Activated naive CD4-positive, alpha-beta T cell treated with anti-CD3 and anti-CD28 coated beads for 36 hours (primary cell): ENCODE data around the gene SERPINB10. TPM values are rescaled to one million over a fixed set of nuclear protein-coding genes. Genes with fewer than 3 reads are reported as not detected.

Experiments used
- CTCF ChIA-PET: fragments of 350-600 bp; sonication (Branson Sonifier 250); formaldehyde crosslinking; loops from one replicate; lab custom pipeline; 2021; ENCODE audit warnings: antibody characterized with exemption; lab: Charles Lee
- DNase-seq: peaks from one replicate; pipeline ENCODE4 v3.0.0-alpha.2; 2020
- H3K27ac Mint-ChIP-seq: one replicate; pipeline ENCODE4 v1.8.0; 2021; ENCODE audit warnings: mild to moderate bottlenecking, mixed read lengths
- H3K27me3 Mint-ChIP-seq: one replicate; pipeline ENCODE4 v1.8.0; 2021; ENCODE audit warnings: low read depth, mixed read lengths
- H3K36me3 Mint-ChIP-seq: one replicate; pipeline ENCODE4 v1.8.0; 2021; ENCODE audit warnings: low read depth, mixed read lengths
- H3K4me1 Mint-ChIP-seq: one replicate; pipeline ENCODE4 v1.8.0; 2021; ENCODE audit warnings: low read depth, mixed read lengths
- H3K4me3 Mint-ChIP-seq: one replicate; pipeline ENCODE4 v1.8.0; 2021; ENCODE audit warnings: mild to moderate bottlenecking, moderate library complexity, mixed read lengths
- H3K9me3 Mint-ChIP-seq: one replicate; pipeline ENCODE4 v1.8.0; 2021; ENCODE audit warnings: mixed read lengths
- intact Hi-C: fragments of 100-400 bp; cut with micrococcal nuclease; formaldehyde crosslinking; loops from one replicate; pipeline ENCODE4 v1.15.1; 2023
- total RNA-seq, 2 experiments: library from RNA; stranded (reverse); gene quantifications; one replicate each; pipeline ENCODE4 v1.2.3, GENCODE V29; 2021

SERPINB10 gene
- total RNA-seq, 2 experiments from 2014 or later: not detected

GRCh38 chr18:63960891-63961290 lies 53.1 kb downstream of the SERPINB10 start:
- intact Hi-C loops: no loop called here
- H3K27me3 Mint-ChIP-seq: peaks cover 21% of the 10 kb centered on the region
- no peak for DNase-seq
- CTCF ChIA-PET: interaction anchor here (1.4 to 5.7 kb wide), 2 partner anchors 14 to 48 kb away, joined by 4 to 55 read pairs; no protein-coding TSS in a partner anchor
- H3K4me1 Mint-ChIP-seq: peaks cover 13% of the 10 kb centered on the region
- no peak overlapping the region for H3K4me3 Mint-ChIP-seq
- H3K9me3 Mint-ChIP-seq: no peaks in the 10 kb centered on the region
- H3K27ac Mint-ChIP-seq: no peak overlapping the region
- H3K36me3 Mint-ChIP-seq: peaks cover 2% of the 10 kb centered on the region

DNA sequence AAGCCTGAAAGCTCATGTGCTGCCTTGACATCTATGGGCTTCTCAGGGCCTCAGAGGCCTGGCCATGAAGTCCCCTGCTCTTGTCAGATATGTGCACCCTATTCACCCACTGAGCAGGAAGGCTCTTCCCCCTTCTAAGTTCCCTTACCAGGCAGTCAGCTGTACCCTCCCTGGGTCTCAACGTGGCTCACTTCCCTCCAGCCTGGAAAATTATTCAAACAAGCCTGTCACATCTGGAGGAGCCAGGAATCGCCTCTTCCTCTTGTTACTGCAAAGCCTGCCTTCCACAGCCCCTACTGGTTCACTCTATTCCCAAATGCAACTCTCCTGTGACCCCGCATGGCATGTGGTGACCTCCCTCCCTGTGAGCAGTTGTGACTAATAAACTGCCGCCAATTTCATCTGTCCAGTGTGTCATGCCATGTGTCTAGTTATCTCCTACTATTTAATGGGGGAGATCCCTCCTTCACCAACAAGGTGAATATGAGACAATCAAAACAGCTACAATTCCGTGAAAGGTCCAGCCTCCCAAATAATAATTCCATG lies 53.8 kb downstream of the SERPINB10 start:
- no peak overlapping the region for H3K4me3 Mint-ChIP-seq
- peaks cover 13% of the 10 kb centered on the region for H3K4me1 Mint-ChIP-seq
- peaks cover 18% of the 10 kb centered on the region for H3K27me3 Mint-ChIP-seq
- no peaks in the 10 kb centered on the region for H3K9me3 Mint-ChIP-seq
- no peak for DNase-seq
- CTCF ChIA-PET: interaction anchor here (0.9 to 5.7 kb wide), 4 partner anchors 8 to 64 kb away, joined by 3 to 55 read pairs (median 20); no protein-coding TSS in a partner anchor
- H3K27ac Mint-ChIP-seq: no peak overlapping the region
- H3K36me3 Mint-ChIP-seq: no peaks in the 10 kb centered on the region
- intact Hi-C loops: no loop called here

DNA sequence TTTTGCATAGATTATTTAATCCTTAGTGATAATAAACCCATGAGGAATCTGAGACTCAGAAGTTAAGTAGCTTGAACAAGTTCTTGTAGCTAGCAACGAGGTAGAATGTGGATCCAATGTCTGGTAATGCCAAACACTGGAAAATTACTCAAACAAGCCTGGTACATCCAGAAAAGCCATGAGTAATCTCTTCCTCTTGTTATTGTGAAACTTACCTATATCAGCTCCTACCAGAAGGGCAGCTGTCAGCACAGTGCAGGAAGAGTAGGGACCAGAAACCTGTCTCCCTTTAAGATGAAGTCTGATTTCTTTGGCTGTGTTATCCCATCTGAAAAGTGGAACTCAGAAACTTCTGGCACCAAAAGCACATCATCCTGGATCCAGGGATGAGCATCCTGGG lies 54.4 kb downstream of the SERPINB10 start:
- no peak overlapping the region for H3K27ac Mint-ChIP-seq

GRCh38 chr18:63963615-63964256 lies 56.0 kb downstream of the SERPINB10 start:
- H3K9me3 Mint-ChIP-seq: no peaks in the 10 kb centered on the region
- CTCF ChIA-PET: interaction anchor here (0.7 to 5.7 kb wide), 22 partner anchors 9 to 453 kb away, joined by 3 to 55 read pairs (median 4); no protein-coding TSS in a partner anchor
- H3K36me3 Mint-ChIP-seq: no peaks in the 10 kb centered on the region
- no peak overlapping the region for H3K4me3 Mint-ChIP-seq
- H3K4me1 Mint-ChIP-seq: peaks cover 16% of the 10 kb centered on the region
- no peak overlapping the region for H3K27ac Mint-ChIP-seq
- DNase-seq: peak; percentile 70
- H3K27me3 Mint-ChIP-seq: peaks cover 11% of the 10 kb centered on the region
- intact Hi-C loops: loop anchor here (1.0 kb wide), 4 partner anchors 12 to 31 kb away; no protein-coding TSS in a partner anchor

More for the DNA sequence above, 54.4 kb downstream of the SERPINB10 start:
- H3K4me1 Mint-ChIP-seq: peaks cover 13% of the 10 kb centered on the region
- CTCF ChIA-PET: interaction anchor here (0.9 to 5.7 kb wide), 8 partner anchors 8 to 65 kb away, joined by 3 to 55 read pairs (median 9); no protein-coding TSS in a partner anchor
- no peaks in the 10 kb centered on the region for H3K36me3 Mint-ChIP-seq
- no peak for DNase-seq
- H3K9me3 Mint-ChIP-seq: no peaks in the 10 kb centered on the region
- peaks cover 14% of the 10 kb centered on the region for H3K27me3 Mint-ChIP-seq
- no peak overlapping the region for H3K4me3 Mint-ChIP-seq
- intact Hi-C loops: no loop called here

GRCh38 chr18:63964908-63965307 lies 57.1 kb downstream of the SERPINB10 start:
- H3K9me3 Mint-ChIP-seq: no peaks in the 10 kb centered on the region
- DNase-seq: no peak
- H3K4me3 Mint-ChIP-seq: no peak overlapping the region
- intact Hi-C loops: no loop called here
- H3K4me1 Mint-ChIP-seq: peaks cover 26% of the 10 kb centered on the region
- H3K27ac Mint-ChIP-seq: no peak overlapping the region
- H3K36me3 Mint-ChIP-seq: peaks cover 4% of the 10 kb centered on the region
- peaks cover 4% of the 10 kb centered on the region for H3K27me3 Mint-ChIP-seq
- CTCF ChIA-PET: interaction anchor here (0.6 to 5.7 kb wide), 7 partner anchors 10 to 30 kb away, joined by 3 to 55 read pairs (median 11); no protein-coding TSS in a partner anchor

GRCh38 chr18:63965716-63966330 lies 58.1 kb downstream of the SERPINB10 start:
- Mint-ChIP-seq H3K36me3 (peaks cover 4% of the 10 kb centered on the region), H3K27ac (no peak overlapping the region), H3K9me3 (no peaks in the 10 kb centered on the region), H3K4me1 (peaks cover 30% of the 10 kb centered on the region), H3K4me3 (no peak overlapping the region), H3K27me3 (no peaks in the 10 kb centered on the region)
- DNase-seq: no peak
- intact Hi-C loops: no loop called here
- CTCF ChIA-PET: interaction anchor here (0.6 to 3.7 kb wide), 2 partner anchors 14 to 31 kb away, joined by 3 to 20 read pairs; no protein-coding TSS in a partner anchor

DNA sequence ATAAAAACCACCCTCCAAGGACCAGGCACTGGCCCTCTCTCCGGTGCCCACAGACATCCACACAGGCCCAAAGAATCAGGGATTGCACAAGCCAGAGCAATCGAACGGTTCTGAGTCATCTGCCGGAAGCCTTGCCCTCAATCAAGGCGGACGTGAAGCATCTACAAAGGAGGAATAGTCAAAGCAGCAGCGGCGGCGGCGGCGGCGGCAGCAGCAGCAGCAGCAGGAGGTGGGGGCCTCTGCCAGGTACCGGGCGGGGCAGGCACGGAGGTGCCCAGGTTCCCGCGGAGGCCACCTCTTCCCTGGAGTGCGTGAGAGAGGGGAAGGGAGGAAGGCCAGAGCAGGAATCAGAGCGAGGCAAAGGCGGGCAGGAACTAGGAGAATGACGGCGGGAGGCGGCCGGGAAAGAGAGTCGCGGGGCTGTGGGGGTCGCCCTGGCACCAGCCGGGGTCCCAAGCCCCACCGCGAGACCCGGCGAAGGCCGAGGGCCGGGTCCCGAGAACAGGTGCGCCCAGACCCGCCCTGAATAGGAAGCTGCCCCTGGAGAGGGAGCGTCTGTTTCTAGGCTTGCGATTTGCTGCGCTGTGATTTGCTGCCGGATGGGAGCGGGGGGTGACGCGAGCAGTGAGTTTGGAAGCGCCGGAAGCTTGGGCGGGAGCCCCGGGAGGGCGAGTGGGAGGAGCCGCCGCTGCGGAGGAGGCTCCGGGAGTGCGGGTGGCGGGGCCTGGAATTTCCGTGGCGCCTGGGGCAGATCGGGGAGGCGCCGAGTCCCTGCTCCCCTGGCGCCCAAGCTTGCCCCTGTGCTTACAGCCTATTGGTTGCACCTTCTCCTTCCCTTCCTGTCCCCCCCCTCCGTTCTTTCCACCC lies 62.4 kb downstream of the SERPINB10 start, which contains the start of gene SERPINB8:
Gene SERPINB8 (plus strand): TSS at position 140 of the 867 bp plus-strand sequence. CDS start 8,228 bp downstream, outside the sequence.
- DNase-seq: peak; percentile 91
- H3K27me3 Mint-ChIP-seq: no peaks in the 10 kb centered on the region
- H3K9me3 Mint-ChIP-seq: no peaks in the 10 kb centered on the region
- intact Hi-C loops: loop anchor here (1.0 to 10.0 kb wide), 6 partner anchors 21 to 1785 kb away; partner anchors contain the start of genes HMSD, KDSR, PIGN and RELCH
- CTCF ChIA-PET: interaction anchor here (0.9 kb wide), 1 partner anchor 23 kb away, joined by 3 read pairs; no protein-coding TSS in a partner anchor
- peaks cover 4% of the 10 kb centered on the region for H3K36me3 Mint-ChIP-seq
- H3K27ac Mint-ChIP-seq: peak within 1 kb of the TSS; percentile 97
- H3K4me1 Mint-ChIP-seq: peaks cover 35% of the 10 kb centered on the region
- H3K4me3 Mint-ChIP-seq: peak within 1 kb of the TSS; percentile 93

DNA sequence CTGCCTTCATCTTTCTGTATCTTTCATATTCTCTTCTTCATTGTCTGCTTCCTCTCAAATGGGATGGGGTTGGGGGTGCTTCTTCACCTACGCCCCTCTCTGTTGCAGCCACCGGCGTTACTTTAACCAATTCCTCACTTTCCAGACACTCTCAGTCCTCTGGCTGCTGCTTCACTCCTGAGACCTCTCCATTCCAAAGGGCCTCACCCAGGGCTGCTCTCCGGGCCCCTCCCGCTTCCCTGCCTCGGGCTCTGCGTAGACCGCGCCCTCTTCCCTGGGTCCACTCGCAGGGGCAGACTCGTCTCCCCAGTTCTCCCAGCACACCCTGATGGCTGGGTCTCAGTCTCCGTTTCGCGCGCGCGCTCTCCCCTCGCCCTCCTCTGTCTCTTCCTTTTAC lies 63.0 kb downstream of the SERPINB10 start:
- CTCF ChIA-PET: interaction anchor here (0.9 kb wide), 1 partner anchor 23 kb away, joined by 3 read pairs; no protein-coding TSS in a partner anchor
- Mint-ChIP-seq H3K4me1 (peaks cover 35% of the 10 kb centered on the region), H3K27ac (peak overlapping the region; percentile 97)

GRCh38 chr18:63971320-63972001 lies 63.7 kb downstream of the SERPINB10 start:
- no peaks in the 10 kb centered on the region for H3K27me3 Mint-ChIP-seq
- no peak for DNase-seq

More for the DNA sequence above, 63.0 kb downstream of the SERPINB10 start:
- intact Hi-C loops: loop anchor here (1.0 to 10.0 kb wide), 6 partner anchors 22 to 1786 kb away; partner anchors contain the start of genes HMSD, KDSR, PIGN and RELCH
- H3K36me3 Mint-ChIP-seq: peaks cover 4% of the 10 kb centered on the region
- H3K27me3 Mint-ChIP-seq: no peaks in the 10 kb centered on the region
- no peaks in the 10 kb centered on the region for H3K9me3 Mint-ChIP-seq
- peak overlapping the region; percentile 93 for H3K4me3 Mint-ChIP-seq
- no peak for DNase-seq

DNA sequence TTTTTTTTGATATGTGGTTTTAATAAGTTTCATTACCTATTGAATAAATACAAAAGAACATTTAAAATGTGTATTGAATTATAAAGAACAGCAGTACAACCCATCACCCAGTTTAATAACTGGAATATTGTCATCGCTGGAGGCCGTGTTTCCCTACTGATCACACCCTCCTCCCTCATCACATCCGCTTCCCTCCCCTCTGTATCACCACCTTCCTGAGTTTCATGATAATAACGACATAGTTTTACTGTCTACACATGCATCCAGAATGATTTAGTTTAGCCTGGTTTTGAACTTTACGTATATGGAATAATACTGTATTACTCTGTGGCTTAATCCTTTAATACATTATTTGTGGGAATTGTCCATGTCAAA lies 64.2 kb downstream of the SERPINB10 start:
- CTCF ChIA-PET: interaction anchor here (0.6 to 1.0 kb wide), 2 partner anchors 8 to 129 kb away, joined by 3 to 4 read pairs; no protein-coding TSS in a partner anchor
- H3K27ac Mint-ChIP-seq: no peak overlapping the region
- H3K36me3 Mint-ChIP-seq: peaks cover 4% of the 10 kb centered on the region
- no peaks in the 10 kb centered on the region for H3K9me3 Mint-ChIP-seq
- peaks cover 35% of the 10 kb centered on the region for H3K4me1 Mint-ChIP-seq
- DNase-seq: no peak
- no peaks in the 10 kb centered on the region for H3K27me3 Mint-ChIP-seq
- intact Hi-C loops: loop anchor here (5.0 to 10.0 kb wide), 2 partner anchors 760 to 1787 kb away; partner anchors contain the start of genes PIGN and RELCH
- no peak overlapping the region for H3K4me3 Mint-ChIP-seq

More at GRCh38 chr18:63971320-63972001, 63.7 kb downstream of the SERPINB10 start:
- no peaks in the 10 kb centered on the region for H3K9me3 Mint-ChIP-seq
- CTCF ChIA-PET: no interaction called here
- intact Hi-C loops: loop anchor here (2.0 to 10.0 kb wide), 3 partner anchors 651 to 1787 kb away; partner anchors contain the start of genes PIGN and RELCH
- peaks cover 35% of the 10 kb centered on the region for H3K4me1 Mint-ChIP-seq
- peak overlapping the region; percentile 97 for H3K27ac Mint-ChIP-seq
- H3K4me3 Mint-ChIP-seq: peak overlapping the region; percentile 93
- peaks cover 4% of the 10 kb centered on the region for H3K36me3 Mint-ChIP-seq
